Measurements from ENCODE around the gene PUM2.

DNA sequence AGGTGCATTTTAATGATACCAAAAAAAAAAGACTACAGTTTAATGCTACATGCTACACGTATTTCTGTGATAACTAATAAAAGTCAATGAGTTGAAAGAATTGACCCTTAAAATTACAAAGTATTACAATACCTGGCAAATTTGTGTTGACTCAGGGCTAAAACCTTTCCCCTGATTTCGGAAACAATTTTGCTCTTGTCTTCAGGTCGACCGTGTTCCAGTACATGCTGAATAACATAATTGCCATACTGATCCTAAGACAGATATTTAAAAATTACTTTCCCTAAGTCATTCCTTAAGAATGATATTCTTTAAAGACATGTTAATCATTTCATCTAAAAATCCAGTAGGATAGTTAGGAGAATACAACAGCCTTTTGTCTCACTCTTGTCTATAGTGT lies 95.9 kb downstream of the PUM2 start:
- TF ChIP-seq POLR2AphosphoS5 (IDR thresholded peaks at IDR 0.05; ENCODE audit: low read depth, low read length) (no peak), AGO2 (optimal IDR thresholded peaks at IDR 0.05; ENCODE audit: low read depth, low read length) (no peak), PAX8 (CRISPR knock-in tag; IDR thresholded peaks at IDR 0.05; ENCODE audit: borderline replicate concordance) (no peak), POLR2A (IDR thresholded peaks at IDR 0.05; ENCODE audit: insufficient read depth in 1 of 2, low read depth in 2 of 2, low read length in 2 of 2) (no peak), HNRNPK (IDR thresholded peaks at IDR 0.05; ENCODE audit: low read depth, low read length, poor library complexity, severe bottlenecking) (no peak), HNRNPH1 (optimal IDR thresholded peaks at IDR 0.05; ENCODE audit: low read depth, low read length) (no peak), EP300 (IDR thresholded peaks at IDR 0.05; ENCODE audit: low read depth in 2 of 2, low read length in 2 of 2) (no peak), EP300 (CRISPR knock-in tag; IDR thresholded peaks at IDR 0.05; ENCODE audit: borderline replicate concordance) (no peak)
